Fibroblast of skin of left biceps (primary cell): ENCODE data around the gene MYO9B.

ENCODE experiments used
- DNase-seq, 2 experiments: peaks; one replicate each; pipeline ENCODE4 v3.0.0-alpha.2; 2013; ENCODE audit warnings: low read depth in 2 of 2

MYO9B gene, protein sequence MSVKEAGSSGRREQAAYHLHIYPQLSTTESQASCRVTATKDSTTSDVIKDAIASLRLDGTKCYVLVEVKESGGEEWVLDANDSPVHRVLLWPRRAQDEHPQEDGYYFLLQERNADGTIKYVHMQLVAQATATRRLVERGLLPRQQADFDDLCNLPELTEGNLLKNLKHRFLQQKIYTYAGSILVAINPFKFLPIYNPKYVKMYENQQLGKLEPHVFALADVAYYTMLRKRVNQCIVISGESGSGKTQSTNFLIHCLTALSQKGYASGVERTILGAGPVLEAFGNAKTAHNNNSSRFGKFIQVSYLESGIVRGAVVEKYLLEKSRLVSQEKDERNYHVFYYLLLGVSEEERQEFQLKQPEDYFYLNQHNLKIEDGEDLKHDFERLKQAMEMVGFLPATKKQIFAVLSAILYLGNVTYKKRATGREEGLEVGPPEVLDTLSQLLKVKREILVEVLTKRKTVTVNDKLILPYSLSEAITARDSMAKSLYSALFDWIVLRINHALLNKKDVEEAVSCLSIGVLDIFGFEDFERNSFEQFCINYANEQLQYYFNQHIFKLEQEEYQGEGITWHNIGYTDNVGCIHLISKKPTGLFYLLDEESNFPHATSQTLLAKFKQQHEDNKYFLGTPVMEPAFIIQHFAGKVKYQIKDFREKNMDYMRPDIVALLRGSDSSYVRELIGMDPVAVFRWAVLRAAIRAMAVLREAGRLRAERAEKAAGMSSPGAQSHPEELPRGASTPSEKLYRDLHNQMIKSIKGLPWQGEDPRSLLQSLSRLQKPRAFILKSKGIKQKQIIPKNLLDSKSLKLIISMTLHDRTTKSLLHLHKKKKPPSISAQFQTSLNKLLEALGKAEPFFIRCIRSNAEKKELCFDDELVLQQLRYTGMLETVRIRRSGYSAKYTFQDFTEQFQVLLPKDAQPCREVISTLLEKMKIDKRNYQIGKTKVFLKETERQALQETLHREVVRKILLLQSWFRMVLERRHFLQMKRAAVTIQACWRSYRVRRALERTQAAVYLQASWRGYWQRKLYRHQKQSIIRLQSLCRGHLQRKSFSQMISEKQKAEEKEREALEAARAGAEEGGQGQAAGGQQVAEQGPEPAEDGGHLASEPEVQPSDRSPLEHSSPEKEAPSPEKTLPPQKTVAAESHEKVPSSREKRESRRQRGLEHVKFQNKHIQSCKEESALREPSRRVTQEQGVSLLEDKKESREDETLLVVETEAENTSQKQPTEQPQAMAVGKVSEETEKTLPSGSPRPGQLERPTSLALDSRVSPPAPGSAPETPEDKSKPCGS (N-terminal part only)

GRCh38 chr19:17075035-17075863 lies at the start of gene MYO9B, which contains the start of gene HAUS8:
Gene MYO9B, plus strand, starts transcription at chr19:17075777. Its CDS starts 25,941 bp downstream, at chr19:17101718.
Gene HAUS8, minus strand, starts transcription at chr19:17075452. Its CDS starts 30 bp downstream, at chr19:17075422.
- peak; percentile 99 for DNase-seq

DNA sequence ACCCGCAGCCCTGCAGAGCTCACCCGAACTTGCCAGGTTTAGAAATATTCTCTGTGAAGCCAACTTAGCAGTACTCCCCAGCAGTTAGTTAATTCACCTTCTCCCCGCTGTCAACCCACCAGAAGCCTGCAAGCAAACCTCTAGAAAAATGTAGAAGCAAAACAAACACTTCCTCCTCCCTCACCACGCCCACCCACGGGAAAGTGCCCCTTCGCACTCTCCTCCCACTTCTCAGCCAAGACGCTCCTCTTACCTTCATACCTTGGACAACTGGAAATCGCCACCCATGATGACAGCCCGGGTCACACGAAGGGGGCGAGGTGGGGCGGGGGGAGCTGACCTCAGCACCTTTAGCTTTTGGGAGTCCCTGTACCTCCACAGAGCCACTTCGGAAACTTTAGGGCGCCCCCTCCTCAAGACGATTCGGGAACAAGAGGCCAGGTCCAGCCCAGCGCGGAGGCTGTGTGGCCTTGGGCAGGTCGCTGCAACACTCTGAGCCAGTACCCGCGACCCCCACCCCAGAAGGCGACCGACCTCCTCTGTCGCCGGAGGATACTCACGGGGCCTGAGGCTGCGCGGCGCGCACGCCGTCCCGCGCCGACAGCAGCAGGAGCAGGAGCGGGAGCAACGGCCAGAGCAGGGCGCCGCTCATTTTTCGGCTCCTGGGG lies 49.5 kb upstream of the MYO9B start:
- no peak for DNase-seq

- no peak for DNase-seq
These were observed 48.7 kb upstream of the MYO9B start, which contains the start of gene CPAMD8 for GRCh38 chr19:17026706-17027534. Gene CPAMD8, minus strand, starts transcription at chr19:17026810. Its CDS starts 168 bp downstream, at chr19:17026642.

DNA sequence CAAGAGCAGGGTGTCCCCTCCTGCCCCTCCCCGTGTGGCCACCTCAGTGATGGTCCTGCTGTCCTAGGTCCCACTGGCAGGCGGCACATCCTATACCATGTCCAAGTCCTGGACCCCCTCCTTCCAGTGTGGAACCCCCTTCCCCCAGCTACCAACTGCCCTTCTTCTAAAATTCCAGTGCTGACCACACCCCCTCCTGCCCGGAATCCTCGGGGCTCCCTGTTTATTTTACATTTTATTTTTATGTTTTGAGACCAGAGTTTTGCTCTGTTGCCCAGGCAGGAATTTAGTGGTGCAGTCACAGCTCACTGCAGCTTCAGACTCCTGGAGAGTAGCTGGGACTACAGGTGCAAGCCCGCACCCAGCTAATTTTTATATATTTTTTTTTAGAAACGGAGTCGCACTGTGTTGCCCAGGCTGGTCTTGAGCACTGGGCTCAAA lies 48.0 kb upstream of the MYO9B start:
- no peak for DNase-seq

GRCh38 chr19:17031741-17032140 lies 43.8 kb upstream of the MYO9B start:
- DNase-seq, result no peak

DNA sequence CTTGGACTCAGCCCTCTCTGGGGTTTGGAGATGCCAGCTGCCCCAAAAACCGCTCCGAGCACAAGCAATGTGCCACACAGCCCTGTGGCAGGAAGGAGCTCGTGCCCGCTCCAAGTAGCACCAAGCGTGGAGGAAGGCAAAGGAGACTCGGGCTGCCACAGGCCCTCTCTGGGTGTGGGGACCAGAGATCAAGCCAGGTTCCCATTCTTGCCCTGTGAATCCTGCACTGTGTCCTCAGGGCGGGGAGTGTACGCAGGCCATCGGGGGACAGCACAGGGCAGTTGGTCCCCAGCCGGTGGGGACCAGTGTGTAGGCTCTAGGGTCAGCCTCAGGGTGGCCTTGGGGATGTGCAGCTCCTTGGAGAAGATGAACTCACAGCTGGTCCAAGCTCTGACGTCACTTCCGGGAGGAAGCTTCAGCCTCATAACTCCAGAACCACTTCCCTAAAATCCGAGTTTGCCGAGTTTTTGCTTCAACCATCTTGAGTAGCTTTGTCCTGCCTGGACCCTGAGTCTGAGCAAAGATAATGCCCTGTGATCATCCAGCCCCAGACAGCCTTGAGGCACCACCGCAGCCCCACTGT lies 39.6 kb upstream of the MYO9B start:
- DNase-seq, result no peak

DNA sequence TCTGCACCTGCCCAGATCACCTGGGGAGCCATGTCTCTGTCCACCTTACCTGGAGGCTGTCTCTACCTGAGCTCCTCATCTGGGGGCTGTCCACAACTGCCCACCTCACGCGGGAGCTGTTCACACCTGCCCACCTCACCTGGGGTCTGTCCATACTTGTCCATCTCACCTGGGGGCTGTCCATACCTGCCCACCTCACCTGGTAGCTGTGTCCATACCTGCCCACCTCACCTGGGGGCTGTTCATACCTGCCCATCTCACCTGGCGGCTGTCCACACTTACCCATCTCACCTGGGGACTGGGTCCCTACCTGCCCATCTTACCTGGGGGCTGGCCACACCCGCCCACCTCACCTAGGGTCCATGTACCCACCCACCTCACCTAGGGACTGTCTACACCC lies 38.9 kb upstream of the MYO9B start:
- no peak for DNase-seq

GRCh38 chr19:17037184-17037583 lies 38.4 kb upstream of the MYO9B start:
- DNase-seq, result no peak

DNA sequence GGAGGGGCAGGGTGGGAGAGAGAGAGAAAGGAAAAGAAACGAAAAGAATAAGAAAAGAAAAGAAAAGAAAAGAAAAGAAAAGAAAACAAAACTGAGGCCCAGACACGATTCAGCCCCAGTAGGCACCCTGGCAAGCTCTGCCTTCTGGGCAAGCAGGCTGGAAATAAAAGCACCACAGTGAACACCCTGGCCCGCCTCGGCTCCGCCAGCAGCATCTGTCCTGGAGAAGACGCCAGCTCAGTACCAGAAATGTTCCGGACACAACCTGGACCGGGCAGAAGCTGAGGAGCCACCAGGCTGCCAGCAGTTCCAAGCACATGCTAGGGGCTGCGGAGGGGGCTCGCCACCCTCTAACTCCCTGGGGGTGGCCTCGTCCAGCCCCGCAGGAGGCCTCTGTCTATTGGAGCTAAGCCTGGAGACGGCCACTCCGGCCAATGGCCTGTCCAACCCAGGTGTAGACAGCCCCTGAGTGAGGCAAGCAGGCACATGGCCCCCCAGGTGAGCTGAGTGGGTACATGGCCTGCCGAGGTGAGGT lies 37.5 kb upstream of the MYO9B start:
- DNase-seq, result no peak

GRCh38 chr19:17041976-17042375 lies 33.6 kb upstream of the MYO9B start:
- no peak for DNase-seq

GRCh38 chr19:17043744-17044143 lies 31.8 kb upstream of the MYO9B start:
- DNase-seq, result no peak

DNA sequence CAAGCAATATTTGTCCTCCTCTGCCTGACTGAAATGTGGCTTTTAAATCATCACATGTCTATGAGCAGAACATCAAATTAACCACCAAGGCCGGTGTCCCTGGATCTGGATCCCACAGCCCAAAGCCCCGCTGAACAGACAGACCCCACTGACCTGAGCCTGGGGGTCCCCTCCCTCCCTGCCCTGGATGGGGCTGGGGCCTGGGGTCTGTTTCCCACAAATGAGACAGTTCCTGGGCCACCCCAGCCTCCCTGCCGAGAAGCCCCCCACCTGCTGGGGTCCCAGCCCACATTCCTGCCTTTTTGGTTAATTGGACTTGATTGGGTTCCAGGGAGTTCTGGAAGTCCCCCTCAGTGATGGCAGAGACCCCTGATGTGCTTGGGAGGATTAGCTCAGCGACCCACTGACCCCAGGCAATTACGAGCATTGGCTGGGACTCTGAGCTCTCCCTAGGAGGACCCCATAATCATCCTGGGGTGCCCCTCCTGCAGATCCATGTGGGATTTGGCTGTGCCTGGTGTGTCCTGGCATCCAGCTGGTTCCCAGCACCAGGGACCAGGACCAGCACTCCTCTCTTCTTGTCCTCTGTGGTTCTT lies 29.6 kb upstream of the MYO9B start:
- DNase-seq, result no peak

DNA sequence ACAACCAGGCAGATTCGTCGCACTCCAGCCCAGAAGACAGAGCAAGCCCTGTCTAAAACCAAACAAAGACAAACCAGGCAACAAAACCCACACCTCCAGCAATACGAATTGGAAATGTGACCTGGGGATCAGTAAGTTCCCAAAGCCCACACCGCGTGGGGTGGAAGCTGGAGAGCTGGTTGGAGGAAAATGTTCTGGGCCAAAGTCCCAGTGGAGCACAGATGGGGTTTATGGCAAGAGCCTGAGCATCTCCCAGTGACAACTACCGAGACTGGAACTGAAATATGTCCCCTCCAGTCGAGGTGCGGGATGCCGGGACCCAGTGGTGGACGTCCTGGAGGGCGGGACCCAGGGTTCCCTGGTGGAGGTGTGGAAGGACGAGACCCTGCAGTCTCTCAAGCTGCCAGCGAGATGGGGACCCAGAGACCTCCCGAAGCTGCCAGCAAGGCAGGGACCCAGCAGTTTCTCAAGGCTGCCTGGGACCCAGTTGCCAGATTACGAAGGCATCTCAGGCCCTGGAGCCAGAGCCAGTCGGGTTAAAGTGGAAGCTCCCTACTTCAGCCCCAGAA lies 26.6 kb upstream of the MYO9B start:
- DNase-seq, result no peak

GRCh38 chr19:17049711-17050280 lies 25.8 kb upstream of the MYO9B start:
- no peak for DNase-seq

- no peak for DNase-seq
These were observed 23.1 kb upstream of the MYO9B start for GRCh38 chr19:17052439-17052838.

- no peak for DNase-seq
These were observed 20.8 kb upstream of the MYO9B start for GRCh38 chr19:17054746-17055145.

DNA sequence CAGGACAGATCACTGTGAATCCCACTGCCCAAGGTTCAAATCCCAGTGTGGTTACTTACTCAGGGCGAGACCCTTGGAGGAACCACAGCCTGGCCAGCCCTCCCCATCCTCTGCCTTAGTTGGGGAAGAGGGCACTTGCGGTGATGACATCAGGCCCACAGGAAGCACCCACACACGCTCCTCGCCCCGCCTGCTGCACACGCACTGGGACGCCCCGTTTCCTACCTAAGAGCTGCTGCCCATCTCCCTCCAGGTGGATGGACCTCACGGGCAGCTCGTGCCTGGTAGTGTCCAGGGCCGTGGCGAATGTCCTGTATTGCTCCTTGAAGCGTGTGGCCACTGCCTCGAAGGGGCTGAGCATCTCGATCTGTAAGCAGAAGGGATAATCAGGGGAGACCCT lies 19.9 kb upstream of the MYO9B start:
- no peak for DNase-seq

GRCh38 chr19:17058236-17058635 lies 17.3 kb upstream of the MYO9B start:
- DNase-seq, result no peak
